CD14-positive monocyte (primary cell): ENCODE measurements around the gene KCNJ5. TPM values are rescaled to one million over a fixed set of nuclear protein-coding genes. Genes with fewer than 3 reads are reported as not detected.

Source experiments
- DNase-seq, 3 donors: peaks; one replicate each; pipeline ENCODE4 v3.0.0-alpha.2; 2011 to 2022
- H2AFZ ChIP-seq: 2 replicates; pipeline ENCODE4 v1.6.0; 2012; ENCODE audit warnings: mild to moderate bottlenecking, low read depth, low read length, inconsistent platforms; ENCODE audit not compliant: insufficient read depth, poor library complexity, severe bottlenecking
- H3K27ac ChIP-seq, 2 donors: 1 replicate in 1 of 2; 2 replicates in 1 of 2; pipeline ENCODE4 v1.5.1; 2012 to 2013; ENCODE audit warnings: low read length in 2 of 2, control low read depth in 1 of 2, inconsistent platforms in 1 of 2, low read depth in 1 of 2, mild to moderate bottlenecking in 1 of 2
- H3K27me3 ChIP-seq, 2 donors: one replicate each; pipeline versions ENCODE4 v1.6.0 to v1.6.1; 2011 to 2013; ENCODE audit warnings: low read length in 2 of 2; ENCODE audit not compliant: control insufficient read depth in 2 of 2, insufficient read depth in 2 of 2
- H3K36me3 ChIP-seq, 2 donors: replicated peaks in 1 of 2; 1 replicate in 1 of 2; 2 replicates in 1 of 2; pipeline versions ENCODE4 v1.5.1 to v1.6.1; 2012 to 2013; ENCODE audit warnings: low read length in 2 of 2, control low read depth in 1 of 2, inconsistent platforms in 1 of 2, mild to moderate bottlenecking in 1 of 2; ENCODE audit not compliant: insufficient read depth in 2 of 2, control insufficient read depth in 1 of 2
- H3K4me1 ChIP-seq, 2 donors: 1 replicate in 1 of 2; 2 replicates in 1 of 2; pipeline versions ENCODE4 v1.5.1 to v1.6.1; 2012 to 2013; ENCODE audit warnings: low read length in 2 of 2, control low read depth in 1 of 2, inconsistent platforms in 1 of 2, mild to moderate bottlenecking in 1 of 2, moderate library complexity in 1 of 2; ENCODE audit not compliant: insufficient read depth in 2 of 2, control insufficient read depth in 1 of 2
- H3K4me2 ChIP-seq: replicated peaks from 2 replicates; pipeline ENCODE3; 2012; ENCODE audit warnings: low read length, moderate library complexity, mild to moderate bottlenecking; ENCODE audit not compliant: poor library complexity, severe bottlenecking; ENCODE audit errors: extremely low read depth
- H3K4me3 ChIP-seq, 3 experiments: fragments of 200-600 bp in 1 of 3; sonication (generic) in 1 of 3; replicated peaks in 1 of 3; 1 replicate in 2 of 3; 2 replicates in 1 of 3; pipeline ENCODE4 v1.5.1; 2011 to 2013; ENCODE audit warnings: low read length in 3 of 3, mild to moderate bottlenecking in 3 of 3, control low read depth in 2 of 3, low read depth in 2 of 3, inconsistent platforms in 1 of 3, moderate library complexity in 1 of 3
- H3K79me2 ChIP-seq: 2 replicates; pipeline ENCODE4 v1.6.0; 2012; ENCODE audit warnings: mild to moderate bottlenecking, control low read depth, inconsistent platforms, low read length, moderate library complexity; ENCODE audit not compliant: insufficient read depth
- H3K9ac ChIP-seq: 2 replicates; pipeline ENCODE4 v1.6.0; 2017; ENCODE audit warnings: low read length, mild to moderate bottlenecking; ENCODE audit not compliant: insufficient read depth, poor library complexity, severe bottlenecking
- H3K9me3 ChIP-seq, 2 donors: replicated peaks in 1 of 2; 1 replicate in 1 of 2; 2 replicates in 1 of 2; pipeline versions ENCODE4 v1.5.1 to v1.6.1; 2012 to 2013; ENCODE audit warnings: low read length in 2 of 2, control low read depth in 1 of 2; ENCODE audit not compliant: control insufficient read depth in 1 of 2, insufficient read depth in 1 of 2
- H4K20me1 ChIP-seq: 2 replicates; pipeline ENCODE4 v1.6.0; 2012; ENCODE audit warnings: mild to moderate bottlenecking, low read length, control low read depth, moderate library complexity; ENCODE audit not compliant: insufficient read depth
- H3K27ac Mint-ChIP-seq, 7 donors: one replicate each; pipeline ENCODE4 v1.8.0; 2020; ENCODE audit warnings: mild to moderate bottlenecking in 7 of 7, mixed read lengths in 7 of 7, moderate library complexity in 6 of 7, inconsistent platforms in 2 of 7
- H3K27me3 Mint-ChIP-seq, 3 donors: one replicate each; pipeline ENCODE4 v1.8.0; 2021 to 2022; ENCODE audit warnings: low read depth in 3 of 3, mild to moderate bottlenecking in 3 of 3, mixed read lengths in 3 of 3, moderate library complexity in 3 of 3, inconsistent platforms in 1 of 3
- H3K36me3 Mint-ChIP-seq, 2 donors: one replicate each; pipeline ENCODE4 v1.8.0; 2020; ENCODE audit warnings: mixed read lengths in 2 of 2, inconsistent platforms in 1 of 2, mild to moderate bottlenecking in 1 of 2
- H3K4me1 Mint-ChIP-seq: one replicate; pipeline ENCODE4 v1.8.0; 2020; ENCODE audit warnings: mild to moderate bottlenecking, mixed read lengths
- H3K4me3 Mint-ChIP-seq, 2 donors: one replicate each; pipeline ENCODE4 v1.8.0; 2020; ENCODE audit warnings: mild to moderate bottlenecking in 2 of 2, mixed read lengths in 2 of 2, moderate library complexity in 1 of 2
- H3K9me3 Mint-ChIP-seq, 7 donors: one replicate each; pipeline ENCODE4 v1.8.0; 2020 to 2022; ENCODE audit warnings: mixed read lengths in 7 of 7, mild to moderate bottlenecking in 6 of 7, moderate library complexity in 6 of 7, inconsistent platforms in 2 of 7
- WGBS: methylation state at CpG from one replicate; pipeline ENCODE4 v1.1.5; 2013; ENCODE audit warnings: missing lambda C conversion rate; ENCODE audit not compliant: insufficient coverage; 5-methylcytosine and 5-hydroxymethylcytosine counted together
- intact Hi-C, 2 donors: fragments of 100-400 bp; cut with micrococcal nuclease; formaldehyde crosslinking; loops; one replicate each; pipeline versions ENCODE4 v1.15.0 to v1.15.1; 2023
- polyA plus RNA-seq, 3 donors: library from polyadenylated mRNA; depleted of rRNA in 1 of 3; unstranded in 2 of 3; stranded (reverse) in 1 of 3; fragments of 300-500 nt in 2 of 3; fragments of >200 nt in 1 of 3; fragmentation: Illumina TruSeq in 2 of 3; gene quantifications; 1 replicate in 2 of 3; 2 replicates in 1 of 3; pipeline ENCODE4 v1.2.3, GENCODE V29; 2012 to 2021
- TF ChIP-seq, protein P1 (sequence below): fragments of 200-600 bp; IDR thresholded peaks from one replicate; pipeline ENCODE4 v1.8.0; 2022; ENCODE audit warnings: antibody characterized with exemption, mild to moderate bottlenecking

The KCNJ5 gene
- polyA plus RNA-seq, 3 donors = 0.03 TPM; not detected in 2

DNA sequence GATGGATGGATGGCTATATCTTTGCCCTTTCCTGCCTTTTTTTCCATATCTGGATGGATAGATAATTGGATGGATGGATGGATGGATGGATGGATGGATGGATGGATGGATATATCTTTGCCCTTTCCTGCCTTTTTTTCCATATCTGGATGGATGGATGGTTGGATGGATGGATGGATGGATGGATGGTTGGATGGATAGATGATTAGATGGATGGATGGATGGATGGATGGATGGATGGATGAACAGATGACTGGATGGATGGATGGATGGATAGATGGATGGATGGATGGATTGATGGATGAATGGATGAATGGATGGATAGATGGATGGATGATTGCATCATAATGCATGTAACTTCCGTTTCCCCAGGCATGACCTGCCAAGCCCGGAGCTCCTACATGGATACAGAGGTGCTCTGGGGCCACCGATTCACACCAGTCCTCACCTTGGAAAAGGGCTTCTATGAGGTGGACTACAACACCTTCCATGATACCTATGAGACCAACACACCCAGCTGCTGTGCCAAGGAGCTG is 24.9 kb downstream of the KCNJ5 start:
- Histone ChIP-seq H3K4me2 (no peak overlapping the region), H3K79me2 (no peaks in the 10 kb centered on the region), H3K4me1 (peaks cover 7 to 9% of the 10 kb centered on the region in 2 donors), H3K27me3 (no peaks in the 10 kb centered on the region), H3K9ac (no peak overlapping the region), H3K4me3 (no peak overlapping the region), H3K27ac (no peak overlapping the region), H4K20me1 (no peaks in the 10 kb centered on the region), H3K9me3 (no peaks in the 10 kb centered on the region), H2AFZ (no peak overlapping the region), H3K36me3 (no peaks in the 10 kb centered on the region)
- no peak overlapping the region for H3K27ac Mint-ChIP-seq
- WGBS = no CpG with 5 or more reads among the region's 3 CpGs
- H3K36me3 Mint-ChIP-seq = no peaks in the 10 kb centered on the region
- H3K9me3 Mint-ChIP-seq = peaks cover 0 to 6% (median 1%) of the 10 kb centered on the region in 7 donors
- H3K27me3 Mint-ChIP-seq = peaks cover 0 to 1% (median 1%) of the 10 kb centered on the region in 3 donors
- intact Hi-C loops = no loop called here
- H3K4me3 Mint-ChIP-seq = no peak overlapping the region
- DNase-seq = no peak
- peaks cover 17% of the 10 kb centered on the region for H3K4me1 Mint-ChIP-seq
- TF ChIP-seq, protein P1, sequence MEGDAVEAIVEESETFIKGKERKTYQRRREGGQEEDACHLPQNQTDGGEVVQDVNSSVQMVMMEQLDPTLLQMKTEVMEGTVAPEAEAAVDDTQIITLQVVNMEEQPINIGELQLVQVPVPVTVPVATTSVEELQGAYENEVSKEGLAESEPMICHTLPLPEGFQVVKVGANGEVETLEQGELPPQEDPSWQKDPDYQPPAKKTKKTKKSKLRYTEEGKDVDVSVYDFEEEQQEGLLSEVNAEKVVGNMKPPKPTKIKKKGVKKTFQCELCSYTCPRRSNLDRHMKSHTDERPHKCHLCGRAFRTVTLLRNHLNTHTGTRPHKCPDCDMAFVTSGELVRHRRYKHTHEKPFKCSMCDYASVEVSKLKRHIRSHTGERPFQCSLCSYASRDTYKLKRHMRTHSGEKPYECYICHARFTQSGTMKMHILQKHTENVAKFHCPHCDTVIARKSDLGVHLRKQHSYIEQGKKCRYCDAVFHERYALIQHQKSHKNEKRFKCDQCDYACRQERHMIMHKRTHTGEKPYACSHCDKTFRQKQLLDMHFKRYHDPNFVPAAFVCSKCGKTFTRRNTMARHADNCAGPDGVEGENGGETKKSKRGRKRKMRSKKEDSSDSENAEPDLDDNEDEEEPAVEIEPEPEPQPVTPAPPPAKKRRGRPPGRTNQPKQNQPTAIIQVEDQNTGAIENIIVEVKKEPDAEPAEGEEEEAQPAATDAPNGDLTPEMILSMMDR = no peak

DNA sequence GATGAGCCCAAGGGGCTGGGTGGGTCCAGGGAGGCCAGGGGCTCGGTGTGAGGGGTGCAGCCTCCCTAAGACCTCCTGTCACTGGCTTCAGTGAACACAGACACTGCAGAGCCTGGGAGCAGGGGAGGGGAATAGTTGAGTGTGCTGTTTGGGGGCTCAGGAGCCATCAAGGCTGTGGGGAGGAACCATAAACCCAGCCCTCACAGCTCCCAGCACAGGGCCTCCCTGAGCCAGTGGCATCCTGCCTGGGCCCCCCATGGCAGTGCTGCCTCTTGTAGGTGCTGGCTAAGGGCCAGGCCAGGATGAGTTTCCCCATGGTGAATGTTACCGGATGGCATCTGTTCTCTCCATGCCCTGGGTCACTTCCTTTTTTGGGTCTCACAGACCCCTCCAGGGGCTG is 25.5 kb downstream of the KCNJ5 start:
- H3K4me3 Mint-ChIP-seq = no peak overlapping the region
- intact Hi-C loops = no loop called here
- peaks cover 17% of the 10 kb centered on the region for H3K4me1 Mint-ChIP-seq
- TF ChIP-seq, protein P1 = no peak
- H3K27me3 Mint-ChIP-seq = peaks cover 0 to 1% (median under 1%) of the 10 kb centered on the region in 3 donors
- H3K9me3 ChIP-seq = no peaks in the 10 kb centered on the region
- H3K27ac ChIP-seq = no peak overlapping the region
- H3K36me3 Mint-ChIP-seq = no peaks in the 10 kb centered on the region
- H3K4me1 ChIP-seq = peaks cover 7 to 9% of the 10 kb centered on the region in 2 donors
- H3K36me3 ChIP-seq = no peaks in the 10 kb centered on the region
- H3K4me2 ChIP-seq = no peak overlapping the region
- H3K4me3 ChIP-seq = no peak overlapping the region
- no peak for DNase-seq
- no peaks in the 10 kb centered on the region for H4K20me1 ChIP-seq
- no peak overlapping the region for H3K27ac Mint-ChIP-seq
- no peaks in the 10 kb centered on the region for H3K79me2 ChIP-seq
- peaks cover 0 to 6% (median 0%) of the 10 kb centered on the region in 7 donors for H3K9me3 Mint-ChIP-seq
- H3K9ac ChIP-seq = no peak overlapping the region
- WGBS = 71% methylated on average over 1 of the region's 2 CpGs
- H3K27me3 ChIP-seq = no peaks in the 10 kb centered on the region
- H2AFZ ChIP-seq = no peak overlapping the region
